NCI-H146 treated with DMSO at 0.1 percent for 48 hours (cell line): ENCODE data around the gene NUDT21.

Experiments used
- DNase-seq: peaks from one replicate; lab custom pipeline; 2025; ENCODE audit not compliant: unreplicated experiment; lab: John Stamatoyannopoulos, UW

Gene NUDT21

DNA sequence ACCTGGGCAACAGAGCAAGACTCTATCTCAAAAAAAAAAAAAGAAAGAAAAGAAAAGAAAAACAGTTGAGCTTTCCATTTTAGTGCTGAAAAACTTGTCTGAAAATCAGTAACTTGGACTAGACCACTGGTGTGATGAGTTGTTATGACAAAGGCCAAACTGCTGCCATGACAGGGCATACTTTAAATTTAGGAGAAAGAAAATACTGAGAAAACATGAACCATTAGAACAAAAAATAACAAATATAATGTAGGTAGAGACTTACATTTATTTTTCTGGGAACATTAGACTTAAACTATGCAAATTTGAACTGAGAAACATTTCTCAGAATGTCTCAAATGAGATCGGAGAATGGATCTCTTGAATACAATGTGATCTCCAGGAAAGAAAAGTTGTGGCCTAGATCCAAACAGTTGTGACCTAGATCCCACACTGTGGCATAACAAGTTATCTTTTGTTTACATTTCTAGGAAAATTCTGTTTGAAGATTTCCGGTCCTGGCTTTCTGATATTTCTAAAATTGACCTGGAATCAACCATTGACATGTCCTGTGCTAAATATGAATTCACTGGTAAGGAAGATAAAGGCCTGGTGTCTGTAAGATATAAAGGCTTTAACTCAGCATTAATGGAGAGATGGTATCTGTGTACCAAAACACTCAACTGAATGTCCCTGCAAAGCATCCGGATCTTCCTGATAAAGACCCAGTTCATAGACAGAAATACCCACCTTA is 11.1 kb upstream of the NUDT21 start:
- no peak for DNase-seq

DNA sequence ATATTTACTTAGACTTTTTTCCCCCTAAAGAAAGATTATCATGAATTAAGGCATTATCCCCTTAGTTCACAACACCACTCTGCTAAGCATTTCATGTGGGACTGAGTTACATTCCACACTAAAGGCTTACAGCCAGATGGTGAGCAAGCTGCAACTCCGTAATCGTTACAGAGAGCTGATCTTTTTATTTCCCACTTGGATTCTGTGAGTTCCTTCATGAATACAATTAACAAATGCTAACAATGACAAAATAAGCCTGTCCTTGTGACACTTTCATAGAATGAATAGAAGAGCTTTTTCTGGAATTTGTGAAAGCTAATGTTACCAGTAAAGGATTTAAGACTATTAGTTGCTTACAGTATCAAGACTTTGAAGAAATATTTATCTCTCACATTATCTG is 9.0 kb upstream of the NUDT21 start:
- no peak for DNase-seq

DNA sequence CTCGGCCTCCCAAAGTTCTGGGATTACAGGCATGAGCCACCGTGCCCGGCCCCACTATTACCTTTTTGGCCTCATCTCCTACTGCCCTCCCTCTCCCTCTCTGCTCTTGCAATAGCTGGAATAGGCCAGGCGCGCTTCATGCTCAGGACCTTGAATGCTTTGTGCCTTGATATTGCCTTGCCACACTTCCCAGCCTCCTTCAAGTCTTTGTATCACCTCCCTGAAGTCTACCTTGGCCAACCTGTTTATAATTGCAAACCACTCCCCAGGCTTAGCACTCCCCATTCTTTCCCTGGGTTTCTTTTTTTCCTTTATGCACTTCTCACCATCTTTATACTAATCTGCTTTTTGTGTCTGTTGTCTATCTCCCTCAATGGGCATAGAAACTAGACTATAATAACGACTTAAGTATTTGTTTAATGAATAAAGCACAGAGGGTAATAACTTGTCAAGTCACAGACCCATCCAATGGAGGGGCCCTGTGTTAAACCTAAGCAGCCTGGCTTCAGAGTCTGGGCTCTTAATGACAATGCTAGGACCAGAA is 6.9 kb upstream of the NUDT21 start:
- no peak for DNase-seq

DNA sequence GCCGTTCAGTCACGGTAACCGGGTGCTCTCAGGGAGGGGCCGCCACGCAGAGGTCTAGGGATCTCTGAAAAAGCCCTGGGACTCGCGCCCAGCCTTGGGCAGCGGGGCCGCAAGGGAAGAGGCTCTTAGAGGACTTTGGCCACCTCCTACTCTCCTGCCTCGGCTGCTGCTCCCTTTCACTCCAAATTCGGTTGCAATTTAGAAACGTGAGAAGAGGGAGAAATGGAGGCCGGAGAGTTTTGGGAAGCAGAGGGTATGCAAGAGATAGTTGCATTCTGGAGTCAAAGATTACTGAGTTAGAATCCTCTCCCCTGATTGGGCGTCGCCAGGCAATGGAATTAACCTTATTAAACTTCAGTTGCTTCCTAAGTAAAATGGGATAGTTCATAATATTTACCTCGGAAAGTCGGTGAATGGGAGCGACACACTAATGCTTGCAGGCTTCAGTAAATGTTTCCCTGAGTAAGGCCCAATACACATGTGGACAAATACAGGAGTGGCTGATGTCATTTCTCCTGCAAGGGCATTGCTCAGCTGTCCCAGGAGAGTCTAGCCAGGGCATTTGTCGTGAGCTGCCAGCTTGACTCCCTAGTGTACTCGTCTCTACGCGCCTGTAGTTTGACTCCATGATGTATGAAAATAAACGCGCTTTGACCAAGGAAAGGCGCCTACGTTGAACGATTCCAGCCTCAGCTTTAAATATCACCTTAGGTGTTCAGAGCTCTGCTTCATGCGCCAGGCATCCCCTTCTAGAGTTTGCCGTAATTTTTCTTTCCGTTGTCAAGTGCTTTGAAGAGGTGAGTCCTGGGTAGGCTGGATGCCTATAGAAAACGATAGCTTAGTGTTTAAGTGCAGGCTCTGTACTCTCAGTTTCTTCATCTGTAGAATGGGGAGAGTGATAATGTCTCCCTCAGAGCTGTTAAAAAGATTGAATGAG is 889 bp upstream of the NUDT21 start:
- no peak for DNase-seq

DNA sequence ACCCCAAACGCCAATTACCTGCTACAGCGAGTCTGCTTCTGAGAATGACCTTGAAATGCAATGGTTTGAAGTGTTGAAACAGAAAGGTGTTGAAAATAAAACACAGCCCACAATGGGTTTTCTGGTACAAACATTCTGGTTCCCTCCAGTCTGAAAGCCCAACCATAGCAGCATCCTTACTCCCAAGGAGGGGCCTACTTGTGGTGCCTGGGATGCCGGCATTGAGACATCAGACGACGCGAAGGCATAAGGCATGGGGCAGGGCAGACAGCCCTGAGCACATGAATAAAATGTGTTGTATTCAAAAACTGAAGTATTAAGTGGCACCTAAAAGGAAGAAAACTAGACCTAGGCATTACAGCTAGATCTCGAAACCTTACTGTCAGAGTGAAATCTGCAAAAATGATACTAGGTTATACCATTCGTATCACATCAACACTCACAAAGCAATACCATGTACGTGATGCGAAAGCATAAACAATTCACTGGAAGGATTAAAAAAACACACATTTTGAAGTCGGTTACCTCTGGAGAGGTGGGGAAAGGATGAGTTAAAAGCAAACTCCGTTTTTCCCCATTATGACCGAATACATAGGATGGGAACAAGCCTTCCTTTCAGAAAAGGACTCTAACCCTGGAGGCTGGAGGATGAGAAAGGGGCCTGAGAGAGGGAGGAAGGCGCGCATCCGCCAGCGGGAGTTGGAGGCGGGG is 702 bp downstream of the NUDT21 start:
- no peak for DNase-seq

DNA sequence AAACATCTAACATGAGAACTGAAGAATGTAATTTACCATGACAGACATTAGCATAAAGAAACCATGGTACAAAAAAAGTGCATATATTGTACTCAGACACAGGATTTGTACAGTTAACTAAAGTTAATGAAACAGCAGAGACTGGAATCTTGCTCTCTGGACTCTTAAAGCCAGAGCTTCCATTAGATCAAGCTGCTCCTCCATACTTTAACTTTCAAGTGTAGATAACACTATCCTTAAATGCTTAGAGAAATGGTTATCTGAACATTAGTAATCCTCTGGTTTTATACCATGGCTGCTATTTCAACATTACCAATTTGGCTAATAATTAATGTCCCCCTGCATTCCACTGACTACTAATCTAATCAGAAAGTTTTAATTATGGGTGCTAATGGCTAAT is 3.1 kb downstream of the NUDT21 start:
- no peak for DNase-seq

DNA sequence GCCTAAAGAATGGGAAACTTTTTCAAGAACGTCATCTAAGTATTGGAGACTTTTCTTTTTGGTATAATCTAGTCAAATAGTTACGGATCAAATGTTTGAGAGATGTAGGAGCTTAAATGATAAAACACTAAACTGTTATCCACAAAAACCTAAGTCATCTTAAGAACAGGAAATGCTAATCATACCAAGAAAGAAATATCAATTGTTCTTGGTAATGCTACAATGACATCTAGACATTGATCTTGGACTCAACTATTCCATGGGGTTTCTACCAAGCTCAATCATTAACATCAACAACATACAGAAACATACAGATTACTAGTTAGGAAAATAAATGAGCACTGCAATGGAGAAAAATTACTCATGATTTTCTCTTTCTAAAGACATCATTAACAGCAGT is 3.8 kb downstream of the NUDT21 start:
- DNase-seq, result no peak

DNA sequence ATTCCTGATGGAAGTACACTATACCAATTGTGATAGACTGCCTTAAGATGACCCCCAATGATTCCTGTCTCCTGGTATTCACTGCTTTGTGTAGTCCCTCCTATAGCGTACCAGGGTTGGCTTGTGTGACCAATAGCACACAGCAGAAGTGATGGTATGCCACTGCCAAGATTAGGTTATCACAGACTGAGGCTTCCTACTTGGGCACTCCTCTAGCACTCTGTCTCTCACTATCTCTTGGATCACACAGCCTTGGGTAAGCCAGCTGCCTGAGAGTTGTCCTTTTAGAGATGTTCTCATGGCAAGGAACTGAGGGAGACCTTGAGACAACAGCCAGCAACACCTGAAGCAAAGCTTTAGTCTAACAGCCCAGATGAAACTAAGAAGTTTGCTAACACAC is 13.1 kb downstream of the NUDT21 start:
- DNase-seq, result no peak

DNA sequence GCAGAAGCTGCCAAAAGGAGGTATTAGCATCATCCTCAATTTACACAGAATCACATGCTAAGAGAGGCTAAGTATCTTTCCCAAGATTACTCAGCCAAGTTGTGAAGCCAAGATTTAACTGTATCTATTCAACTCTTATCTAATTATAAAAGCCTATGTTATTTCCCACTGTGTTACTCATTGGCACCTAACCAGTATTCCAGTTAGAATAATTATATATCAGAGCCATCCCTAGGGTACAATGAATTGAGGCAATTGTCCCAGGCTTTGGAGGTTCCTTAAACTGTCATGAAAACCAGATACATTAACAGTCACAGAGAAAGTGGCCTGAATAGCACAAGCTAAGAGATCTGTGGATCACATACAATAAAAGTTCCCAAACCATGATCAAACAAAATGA is 14.9 kb downstream of the NUDT21 start:
- no peak for DNase-seq

DNA sequence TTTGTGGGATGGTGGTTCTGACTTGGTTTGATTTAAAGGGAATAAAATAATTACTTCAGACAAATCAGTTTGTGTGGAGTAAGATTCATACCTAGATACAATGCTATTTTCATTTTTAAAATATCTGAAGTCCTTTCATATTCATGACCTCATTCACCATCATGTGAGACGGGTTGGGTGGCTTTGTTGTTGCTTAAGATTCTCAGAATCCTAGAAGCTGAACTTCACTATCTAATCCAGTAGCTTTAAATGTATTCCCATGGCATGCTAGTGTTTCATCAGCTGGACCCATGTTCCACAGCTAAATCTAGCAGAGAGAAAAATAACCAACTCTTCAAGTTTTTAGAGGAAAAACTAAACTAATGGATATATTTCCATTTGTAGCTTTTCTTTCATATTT is 23.0 kb downstream of the NUDT21 start:
- no peak for DNase-seq

DNA sequence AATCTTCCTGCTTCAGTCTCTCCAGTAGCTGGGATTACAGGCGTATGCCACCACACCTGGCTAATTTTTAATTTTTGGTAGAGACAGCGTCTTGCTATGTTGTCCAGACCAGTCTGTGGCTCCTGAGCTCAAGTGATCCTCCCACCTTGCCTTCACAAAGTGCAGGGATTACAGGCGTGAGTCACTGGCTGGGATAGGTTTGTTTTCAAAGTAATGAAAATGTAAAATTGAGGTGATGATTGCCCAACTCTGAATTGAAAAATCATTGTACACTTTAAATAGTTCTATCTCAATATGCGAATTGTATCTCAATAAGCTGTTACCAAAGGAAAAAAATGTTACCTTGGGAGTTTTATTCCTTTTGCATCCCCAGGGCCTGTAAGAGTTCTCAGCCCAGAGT is 24.5 kb downstream of the NUDT21 start:
- no peak for DNase-seq

DNA sequence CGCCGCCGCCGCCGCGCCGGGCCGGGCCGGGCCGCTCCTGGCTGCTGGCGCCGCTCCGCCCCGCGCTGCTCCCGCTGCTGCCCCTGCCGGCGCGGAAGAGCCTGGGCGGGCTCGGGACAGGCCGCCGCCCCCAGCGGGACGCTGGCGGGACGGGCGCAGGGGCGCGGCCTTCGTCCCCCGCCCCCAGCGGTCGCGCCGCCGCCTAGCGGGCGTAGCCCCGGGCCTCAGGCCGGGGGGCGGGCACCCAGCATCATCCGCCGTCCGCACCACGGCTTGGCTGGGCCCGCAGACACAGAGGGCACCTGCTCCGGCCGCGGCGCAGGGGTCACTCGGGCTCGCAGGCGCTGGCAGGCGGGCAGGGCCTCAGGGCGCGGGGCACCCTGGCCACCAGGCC is 25.7 kb downstream of the NUDT21 start, which contains the start of gene AMFR:
TSS of gene AMFR (minus strand) at position 107 of the 394 bp plus-strand sequence. CDS start 218 bp downstream, outside the sequence.
- peak; percentile 21 for DNase-seq

DNA sequence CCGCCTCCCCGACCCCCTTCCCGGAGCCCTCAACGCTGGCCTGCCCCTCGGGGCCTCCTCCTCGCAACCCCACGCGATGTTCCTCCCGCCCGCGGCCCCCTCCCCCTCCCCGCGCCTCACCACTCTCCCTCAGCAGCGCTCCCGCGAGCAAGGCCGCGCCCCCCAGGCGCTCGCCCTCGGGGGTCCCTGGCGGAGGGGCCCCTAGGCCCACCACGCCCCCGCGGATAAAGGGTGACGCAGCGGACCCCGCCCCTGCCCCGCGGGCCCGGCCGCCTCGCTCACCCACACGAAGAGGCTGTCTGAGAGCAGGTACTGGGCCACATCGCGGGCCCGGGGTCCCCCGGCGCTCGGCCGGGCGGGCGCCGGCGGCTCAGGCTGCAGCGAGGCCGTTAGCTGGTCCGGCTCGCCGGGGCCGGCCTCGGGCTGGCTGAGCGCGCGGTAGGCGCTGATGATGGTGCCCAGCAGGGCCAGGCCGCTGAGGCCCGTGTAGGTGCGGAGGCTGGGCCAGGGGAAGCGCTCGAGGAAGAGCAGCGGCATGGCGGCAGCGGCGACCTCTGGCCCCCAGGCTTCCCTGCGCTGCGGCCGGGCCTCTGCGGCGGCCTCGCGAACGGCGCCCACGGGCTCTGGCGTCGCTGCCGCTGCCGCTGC is 26.2 kb downstream of the NUDT21 start:
- no peak for DNase-seq

DNA sequence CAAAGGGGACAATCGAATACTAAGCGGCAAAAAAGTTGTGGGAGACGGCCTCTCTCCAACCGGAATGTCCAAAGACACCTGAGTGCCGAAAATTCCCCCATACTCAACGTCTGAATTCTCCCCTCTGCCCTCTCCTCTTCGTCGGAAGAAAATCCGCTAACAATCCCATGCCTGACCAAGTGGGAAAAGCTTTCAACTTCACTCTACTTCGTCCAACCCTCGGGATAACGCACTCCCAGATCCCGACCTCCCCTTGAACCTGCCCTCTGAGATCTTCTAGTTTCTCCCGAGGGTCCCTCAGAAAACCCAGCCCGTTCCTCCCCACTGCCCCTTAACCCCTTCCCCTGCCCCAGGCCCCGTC is 26.7 kb downstream of the NUDT21 start:
- no peak for DNase-seq

DNA sequence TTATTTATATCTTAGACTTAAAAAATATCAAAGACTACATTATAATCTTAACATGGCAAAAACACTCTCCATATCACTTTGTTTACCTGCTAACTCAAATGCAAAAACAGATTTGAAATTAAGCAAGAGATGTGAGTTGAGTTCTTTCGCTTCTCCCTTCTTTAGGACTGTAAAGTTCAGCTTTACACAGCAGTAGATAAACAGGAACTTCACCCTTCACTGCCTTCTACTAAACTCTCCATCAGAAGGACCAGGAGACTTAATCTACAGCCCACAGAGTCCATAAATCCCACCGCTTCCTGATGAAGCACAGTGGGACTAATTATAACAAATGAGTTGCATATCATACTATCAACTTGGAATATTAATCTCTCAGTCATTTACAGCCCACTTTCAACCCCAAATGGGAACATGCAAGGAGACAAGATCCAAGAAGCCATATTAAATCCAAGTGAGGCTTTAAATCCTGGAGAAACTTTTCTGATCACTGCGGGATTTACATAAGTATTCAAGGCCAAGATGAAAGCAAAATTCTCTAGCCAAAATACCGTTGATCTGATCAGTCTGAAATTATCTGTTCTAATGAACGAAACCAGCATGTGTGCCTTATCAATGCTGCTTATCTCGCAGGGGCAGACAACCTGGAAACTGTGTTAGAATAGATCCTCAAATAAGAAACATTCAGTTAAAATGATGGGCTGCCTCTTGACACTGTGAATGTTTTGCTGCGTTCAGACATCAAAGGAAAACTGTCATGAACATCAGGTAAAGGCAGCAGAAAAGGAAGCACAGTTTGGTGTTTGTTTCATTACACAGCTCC is 27.3 kb downstream of the NUDT21 start:
- DNase-seq, result no peak

DNA sequence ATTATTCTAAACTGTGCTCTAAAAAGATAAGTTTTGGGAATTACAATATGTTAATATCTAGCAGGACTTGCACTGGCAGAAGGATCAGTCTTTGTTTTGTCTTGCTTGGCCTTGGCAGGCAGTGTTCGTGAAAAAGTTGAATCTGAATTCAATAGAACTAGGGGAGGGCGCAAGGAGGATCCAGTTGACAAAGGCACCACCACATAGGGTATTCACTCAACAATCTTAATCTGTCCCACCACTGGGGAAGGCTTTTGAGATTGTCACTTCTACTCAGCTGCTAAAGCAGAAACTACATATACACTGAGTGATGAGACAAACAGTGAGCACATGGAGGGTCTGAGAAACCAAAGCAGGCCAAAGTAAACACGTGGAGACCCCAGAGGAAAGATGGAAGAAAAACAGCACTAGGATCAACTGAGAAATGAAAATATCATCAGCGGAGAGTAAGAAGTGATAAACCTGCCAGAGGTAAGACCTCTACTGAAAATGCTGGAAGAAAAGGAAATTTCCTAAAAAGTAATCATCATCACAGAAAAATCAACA is 28.2 kb downstream of the NUDT21 start:
- DNase-seq, result no peak

DNA sequence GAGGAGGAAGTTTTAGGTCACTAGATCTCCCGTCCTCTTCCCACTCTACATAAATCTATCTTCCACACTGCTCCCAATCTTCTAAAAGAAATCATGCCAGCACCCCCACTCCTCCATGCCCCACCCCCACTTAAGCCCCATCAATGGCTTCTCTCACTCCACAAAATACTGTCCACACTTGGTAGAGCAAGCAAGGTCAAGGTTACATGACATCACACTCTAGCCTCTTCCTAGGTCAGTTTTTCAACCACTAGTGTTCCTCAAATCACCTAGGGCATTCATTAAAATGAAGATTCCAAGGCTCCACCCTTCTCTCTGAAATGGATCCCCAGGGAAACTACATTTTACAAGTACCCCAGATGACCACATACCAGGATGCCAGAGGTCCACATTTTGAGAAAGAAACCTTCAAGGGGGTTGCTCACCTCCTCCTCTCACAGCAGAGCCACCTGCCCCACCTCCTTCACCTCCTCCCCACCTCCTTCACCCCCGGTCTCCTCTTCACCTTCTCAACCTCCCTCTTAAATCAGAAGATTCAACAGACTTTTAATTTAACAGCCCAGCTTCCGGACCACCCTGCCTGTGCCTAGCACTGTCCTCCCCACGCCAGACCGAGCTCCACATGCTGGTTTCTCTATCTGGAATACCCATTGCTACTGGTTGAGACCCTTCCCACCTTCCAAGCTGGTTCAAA is 29.0 kb downstream of the NUDT21 start:
- no peak for DNase-seq

DNA sequence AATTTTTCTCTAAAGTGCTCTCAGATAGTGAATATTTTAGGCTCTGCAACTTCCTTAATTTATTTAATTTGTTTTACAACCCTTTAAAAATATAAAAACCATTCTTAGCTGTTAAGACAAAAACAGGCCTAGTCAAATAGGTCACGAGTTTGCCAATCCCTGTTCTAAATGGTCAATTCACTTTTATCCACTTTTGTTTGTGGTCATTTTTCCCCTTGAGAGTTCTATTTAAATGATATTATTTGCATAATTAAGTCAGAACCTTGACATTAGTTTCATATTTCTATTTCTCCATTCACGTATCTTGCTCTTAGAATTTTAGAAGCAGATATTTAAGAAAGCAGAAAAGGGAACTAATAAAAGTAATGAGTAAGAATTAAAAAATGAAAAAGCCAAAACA is 29.8 kb downstream of the NUDT21 start:
- DNase-seq, result no peak

DNA sequence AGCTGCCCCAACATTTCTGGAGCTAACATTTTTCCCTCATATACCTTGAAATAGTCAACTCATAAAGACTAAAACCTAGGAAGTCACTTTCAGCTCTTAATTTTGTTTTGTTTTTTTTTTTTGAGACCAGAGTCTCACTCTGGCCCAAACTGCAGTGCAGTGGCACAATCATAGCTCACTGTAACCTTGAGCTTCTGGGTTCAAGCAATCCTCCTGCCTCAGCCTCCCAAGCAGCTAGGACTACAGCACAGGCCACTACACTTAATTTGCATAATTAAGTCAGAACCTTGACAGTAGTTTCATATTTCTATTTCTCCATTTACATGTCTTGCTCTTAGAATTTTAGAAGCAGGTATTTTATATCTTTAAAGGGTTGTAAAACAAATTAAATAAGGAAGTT is 30.5 kb downstream of the NUDT21 start:
- no peak for DNase-seq
